PC-9 (cell line): ENCODE measurements around the gene SPACA5.

Experiments
- CTCF ChIP-seq: fragments of 200-600 bp; sonication (generic); conservative IDR thresholded peaks from 2 replicates; pipeline ENCODE4 v1.6.1; 2017; ENCODE audit warnings: mixed run types, antibody characterized with exemption, mild to moderate bottlenecking, moderate library complexity
- EZH2 ChIP-seq: fragments of 200-600 bp; sonication (generic); IDR thresholded peaks from 2 replicates; pipeline ENCODE4 v1.8.0; 2017; ENCODE audit warnings: antibody characterized with exemption, low read depth

GRCh38 chrX:48002319-48002718, 4.5 kb upstream of the SPACA5 start:
- no peak for TF ChIP-seq CTCF
- no peak for TF ChIP-seq EZH2
